Mucosa of rectum (tissue), 2 donors: ENCODE measurements around the gene TBC1D9B.

Experiments
- H3K27ac ChIP-seq, 2 donors: one replicate each; pipeline ENCODE4 v1.7.0; 2013; ENCODE audit warnings: inconsistent platforms in 2 of 2, low read depth in 2 of 2, low read length in 2 of 2
- H3K27me3 ChIP-seq, 2 donors: one replicate each; pipeline ENCODE4 v1.7.0; 2013; ENCODE audit warnings: low read length in 2 of 2; ENCODE audit not compliant: control insufficient read depth in 2 of 2, insufficient read depth in 2 of 2
- H3K36me3 ChIP-seq, 2 donors: one replicate each; pipeline ENCODE4 v1.7.0; 2013; ENCODE audit warnings: low read length in 2 of 2; ENCODE audit not compliant: control insufficient read depth in 2 of 2, insufficient read depth in 2 of 2
- H3K4me1 ChIP-seq, 2 donors: one replicate each; pipeline ENCODE4 v1.7.0; 2013; ENCODE audit warnings: low read length in 2 of 2, mild to moderate bottlenecking in 1 of 2; ENCODE audit not compliant: control insufficient read depth in 2 of 2, insufficient read depth in 2 of 2
- H3K4me3 ChIP-seq, 2 donors: one replicate each; pipeline ENCODE4 v1.7.0; 2013; ENCODE audit warnings: low read length in 2 of 2
- H3K9ac ChIP-seq, 2 donors: one replicate each; pipeline ENCODE4 v1.7.0; 2013; ENCODE audit warnings: low read length in 2 of 2, low read depth in 1 of 2, mild to moderate bottlenecking in 1 of 2
- H3K9me3 ChIP-seq, 2 donors: one replicate each; pipeline ENCODE4 v1.7.0; 2013; ENCODE audit warnings: low read length in 2 of 2; ENCODE audit not compliant: control insufficient read depth in 2 of 2
- donor health status: healthy.
- donor health status: Normal muscosa, but diverticular disease.

The TBC1D9B gene

DNA sequence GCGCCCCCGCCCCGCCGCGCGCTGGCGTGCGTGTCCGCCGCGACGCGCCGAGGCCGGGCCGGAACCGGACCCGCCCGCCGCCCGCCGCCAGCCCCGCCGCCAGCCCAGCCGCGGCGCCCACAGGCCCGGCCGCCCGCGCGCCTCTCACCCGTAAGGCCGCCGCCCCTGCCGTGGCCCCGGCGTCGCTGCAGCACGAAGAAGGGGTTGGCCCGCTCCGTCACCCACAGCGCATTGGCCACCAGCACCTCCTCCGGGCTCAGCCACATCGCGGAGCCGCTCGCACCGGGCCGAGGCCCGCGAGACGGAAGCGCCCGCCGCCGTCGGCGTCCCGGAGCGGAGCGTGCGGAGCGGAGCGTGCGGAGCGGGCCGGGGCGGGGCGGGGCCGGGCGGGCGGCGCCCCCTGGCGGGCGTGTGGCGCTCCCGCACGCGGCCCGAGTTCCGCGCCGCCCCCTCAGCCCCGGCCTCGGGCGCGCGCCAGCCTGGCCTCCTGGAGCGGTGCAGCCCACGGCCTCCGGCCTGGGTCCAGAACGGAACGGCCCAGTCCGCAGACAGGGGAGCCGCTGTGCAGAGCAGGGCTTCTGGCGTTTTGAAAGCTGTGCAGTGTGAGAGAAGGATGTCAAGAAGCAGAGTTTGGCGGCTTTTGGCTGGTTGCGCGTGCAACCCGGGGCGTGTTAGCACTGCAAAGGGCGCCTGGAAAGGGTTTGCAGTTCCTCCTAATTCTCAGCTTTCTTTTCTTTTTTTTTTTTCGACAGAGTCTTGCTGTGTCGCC lies at the start of gene TBC1D9B:
TBC1D9B (minus strand) TSS at position 342 of the 769 bp plus-strand sequence; CDS start at position 266, 76 bp downstream.
- Histone ChIP-seq H3K9me3 (no peaks in the 10 kb centered on the region), H3K4me1 (peaks cover 13 to 17% of the 10 kb centered on the region in 2 donors), H3K36me3 (peaks cover 15 to 17% of the 10 kb centered on the region in 2 donors), H3K4me3 (peak within 1 kb of the TSS; percentile 73 to 82), H3K9ac (peak within 1 kb of the TSS; percentile 67 to 70), H3K27ac (peak within 1 kb of the TSS; percentile 59 to 65), H3K27me3 (no peaks in the 10 kb centered on the region)

DNA sequence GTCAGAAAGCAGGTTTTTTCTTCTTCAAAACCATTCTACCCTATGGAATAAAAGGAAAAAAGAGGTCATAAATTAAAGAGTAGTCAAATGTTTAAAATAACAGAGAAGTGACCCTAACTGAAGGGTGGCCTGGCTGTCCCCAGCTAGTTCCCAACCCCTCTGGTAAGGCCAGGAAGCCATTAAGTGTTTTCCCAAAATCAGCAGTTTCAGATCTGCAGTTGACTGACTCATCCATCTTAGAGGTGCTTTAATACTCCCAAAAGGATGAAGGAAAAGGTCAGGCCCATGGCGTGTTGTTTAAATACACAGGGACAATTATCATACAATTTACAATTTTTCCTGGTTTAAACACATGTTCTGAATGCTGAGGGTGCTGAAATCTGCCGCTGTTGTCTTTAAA lies 47.9 kb upstream of the TBC1D9B start:
- peaks cover 0 to 7% of the 10 kb centered on the region in 2 donors for H3K36me3 ChIP-seq
- H3K27me3 ChIP-seq: no peaks in the 10 kb centered on the region
- H3K9ac ChIP-seq: no peak overlapping the region
- H3K27ac ChIP-seq: no peak overlapping the region
- no peak overlapping the region for H3K4me3 ChIP-seq
- no peaks in the 10 kb centered on the region for H3K4me1 ChIP-seq
- H3K9me3 ChIP-seq: no peaks in the 10 kb centered on the region

DNA sequence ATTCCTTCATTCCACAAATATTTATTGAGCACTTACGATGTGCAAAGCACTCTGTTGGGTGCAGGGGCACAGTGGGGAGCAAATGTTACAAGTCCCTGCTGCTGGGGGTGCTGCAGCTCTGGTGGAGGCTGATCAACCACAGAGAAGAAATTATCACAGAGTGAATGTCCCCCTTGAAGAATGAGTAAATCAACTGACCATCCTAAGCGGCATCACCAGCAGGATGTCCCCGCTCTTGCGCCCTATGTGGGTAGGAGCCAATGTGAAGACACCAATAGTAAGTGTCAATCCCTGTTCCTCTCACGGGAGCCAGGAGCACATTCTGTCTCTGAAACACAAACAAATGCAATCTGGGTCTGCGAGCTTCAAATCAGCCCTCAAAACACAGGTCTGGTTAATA lies 47.4 kb upstream of the TBC1D9B start:
- Histone ChIP-seq H3K36me3 (peaks cover 0 to 7% of the 10 kb centered on the region in 2 donors), H3K9ac (no peak overlapping the region), H3K4me1 (no peaks in the 10 kb centered on the region), H3K9me3 (no peaks in the 10 kb centered on the region), H3K27ac (no peak overlapping the region), H3K4me3 (no peak overlapping the region), H3K27me3 (no peaks in the 10 kb centered on the region)

DNA sequence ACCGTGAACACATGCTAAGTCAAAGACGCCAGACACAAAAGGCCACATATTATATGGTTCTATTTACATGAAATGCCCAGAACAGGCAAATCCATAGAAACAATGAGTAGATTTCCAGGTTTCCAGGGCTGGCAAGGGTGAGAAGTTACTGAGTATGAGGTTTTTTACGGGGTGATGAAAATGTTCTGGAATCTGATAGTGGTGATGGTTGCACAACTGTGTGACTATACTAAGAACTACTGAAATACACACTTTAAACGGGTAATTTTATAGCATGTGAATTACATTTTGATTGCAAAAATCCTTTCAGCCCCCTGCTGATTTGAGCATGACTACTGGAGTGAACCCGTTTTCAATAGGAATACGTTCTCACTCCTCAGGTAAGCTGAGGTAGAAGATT lies 46.7 kb upstream of the TBC1D9B start:
- no peak overlapping the region for H3K9ac ChIP-seq
- no peak overlapping the region for H3K4me3 ChIP-seq
- no peaks in the 10 kb centered on the region for H3K27me3 ChIP-seq
- peaks cover 0 to 7% of the 10 kb centered on the region in 2 donors for H3K36me3 ChIP-seq
- H3K9me3 ChIP-seq: no peaks in the 10 kb centered on the region
- H3K4me1 ChIP-seq: no peaks in the 10 kb centered on the region
- no peak overlapping the region for H3K27ac ChIP-seq

DNA sequence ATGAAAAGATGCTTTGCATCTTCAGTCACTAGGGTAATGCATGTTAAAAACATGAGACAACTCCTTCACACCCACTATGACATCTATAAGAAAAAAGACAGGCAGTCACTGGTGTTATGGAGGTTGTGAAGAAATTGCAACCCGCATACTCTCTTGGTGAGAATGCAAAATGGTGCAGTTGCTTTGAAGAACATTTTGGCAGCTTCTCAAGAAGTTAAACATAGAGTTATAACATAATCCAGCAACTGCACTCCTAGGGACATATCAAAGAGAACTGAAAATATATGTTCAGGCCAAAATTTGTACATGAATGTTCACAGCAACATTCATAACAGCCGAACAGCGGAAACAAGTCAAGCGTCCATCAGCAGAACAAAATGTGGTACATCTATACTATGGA lies 46.3 kb upstream of the TBC1D9B start:
- H3K4me1 ChIP-seq: no peaks in the 10 kb centered on the region
- no peak overlapping the region for H3K9ac ChIP-seq
- no peak overlapping the region for H3K4me3 ChIP-seq
- no peaks in the 10 kb centered on the region for H3K27me3 ChIP-seq
- peaks cover 0 to 7% of the 10 kb centered on the region in 2 donors for H3K36me3 ChIP-seq
- H3K27ac ChIP-seq: no peak overlapping the region
- no peaks in the 10 kb centered on the region for H3K9me3 ChIP-seq

DNA sequence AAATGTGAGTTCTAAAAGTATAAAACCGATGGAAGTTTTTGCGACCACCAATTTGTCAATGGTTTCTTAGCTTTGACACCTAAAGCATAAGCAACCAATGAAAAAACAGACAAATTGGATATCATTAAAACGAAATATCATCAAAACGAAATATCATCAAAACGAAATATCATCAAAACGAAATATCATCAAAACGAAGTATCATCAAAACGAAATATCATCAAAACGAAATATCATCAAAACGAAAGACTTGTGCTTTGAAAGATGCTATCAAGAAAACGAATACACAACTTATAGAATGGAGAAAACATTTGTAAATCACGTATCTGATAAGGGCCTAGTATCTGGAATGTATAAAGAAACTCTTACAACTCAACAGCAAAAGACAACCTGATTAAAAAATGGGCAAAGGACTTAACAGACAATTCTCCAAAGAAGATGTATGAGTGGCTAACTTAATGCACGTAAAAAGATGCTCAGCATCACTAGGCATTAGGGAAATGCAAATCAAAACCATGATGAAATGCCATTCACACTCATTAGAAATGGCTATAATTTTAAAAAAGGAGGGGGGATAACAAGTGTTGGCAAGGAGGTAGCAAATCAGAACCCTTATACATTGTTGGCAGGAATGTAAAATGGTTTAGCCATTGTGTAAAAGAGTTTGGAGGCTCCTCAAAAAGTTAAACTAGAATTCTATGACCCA lies 29.4 kb upstream of the TBC1D9B start:
- H3K9me3 ChIP-seq: no peaks in the 10 kb centered on the region
- no peaks in the 10 kb centered on the region for H3K36me3 ChIP-seq
- H3K27ac ChIP-seq: no peak overlapping the region
- no peak overlapping the region for H3K4me3 ChIP-seq
- H3K9ac ChIP-seq: no peak overlapping the region
- no peaks in the 10 kb centered on the region for H3K27me3 ChIP-seq
- no peaks in the 10 kb centered on the region for H3K4me1 ChIP-seq

DNA sequence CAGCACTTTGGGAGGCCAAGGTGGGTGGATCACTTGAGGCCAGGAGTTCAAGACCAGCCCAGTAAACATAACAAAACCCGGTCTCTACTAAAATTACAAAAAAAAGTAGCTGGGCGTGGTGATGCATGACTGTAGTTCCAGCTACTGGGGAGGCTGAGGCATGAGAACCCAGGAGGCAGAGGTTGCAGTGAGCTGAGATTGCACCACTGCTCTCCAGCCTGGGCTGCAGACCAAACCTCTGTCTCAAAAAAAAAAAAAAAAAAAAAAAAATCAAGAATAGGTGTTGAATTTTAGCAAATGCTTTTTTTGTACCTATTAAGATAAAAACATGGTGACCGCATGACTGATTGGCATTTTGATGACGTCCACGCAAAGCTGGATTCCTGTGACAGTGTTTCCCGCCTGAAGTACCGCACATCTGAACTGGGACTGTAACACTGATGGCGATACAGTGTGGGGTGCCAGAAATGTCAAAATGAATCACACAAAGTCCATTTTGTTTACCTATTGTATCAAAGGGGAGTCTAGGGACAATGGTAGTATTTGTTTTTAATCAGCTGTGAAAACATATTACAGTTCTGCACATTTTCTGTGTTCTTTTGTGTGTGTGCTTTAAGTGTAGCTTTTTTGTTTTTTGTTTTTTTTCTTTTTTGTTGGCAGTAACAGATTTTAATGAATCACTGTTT lies 23.2 kb upstream of the TBC1D9B start:
- no peaks in the 10 kb centered on the region for H3K9me3 ChIP-seq
- H3K27ac ChIP-seq: no peak overlapping the region
- no peaks in the 10 kb centered on the region for H3K4me1 ChIP-seq
- no peak overlapping the region for H3K9ac ChIP-seq
- no peak overlapping the region for H3K4me3 ChIP-seq
- H3K36me3 ChIP-seq: no peaks in the 10 kb centered on the region
- no peaks in the 10 kb centered on the region for H3K27me3 ChIP-seq

DNA sequence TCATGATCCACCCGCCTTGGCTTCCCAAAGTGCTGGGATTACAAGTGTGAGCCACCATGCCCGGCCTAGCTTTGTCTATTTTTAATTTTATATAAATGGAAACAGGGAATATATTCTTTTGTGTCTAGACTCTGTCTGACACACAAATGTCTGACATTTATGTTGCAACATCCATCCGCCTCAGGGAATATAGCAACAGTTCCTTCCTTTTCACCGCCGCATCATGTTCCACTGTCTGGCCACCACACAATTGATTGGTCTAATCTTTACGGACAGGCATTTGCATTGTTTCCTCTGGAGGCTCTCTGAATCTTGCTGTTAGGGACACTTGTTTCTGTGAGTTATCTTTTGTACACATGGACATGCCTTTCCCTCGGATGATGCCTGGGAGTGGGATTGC lies 20.1 kb upstream of the TBC1D9B start:
- no peaks in the 10 kb centered on the region for H3K9me3 ChIP-seq
- H3K4me1 ChIP-seq: no peaks in the 10 kb centered on the region
- H3K36me3 ChIP-seq: no peaks in the 10 kb centered on the region
- H3K27ac ChIP-seq: no peak overlapping the region
- H3K27me3 ChIP-seq: no peaks in the 10 kb centered on the region
- no peak overlapping the region for H3K9ac ChIP-seq
- no peak overlapping the region for H3K4me3 ChIP-seq

DNA sequence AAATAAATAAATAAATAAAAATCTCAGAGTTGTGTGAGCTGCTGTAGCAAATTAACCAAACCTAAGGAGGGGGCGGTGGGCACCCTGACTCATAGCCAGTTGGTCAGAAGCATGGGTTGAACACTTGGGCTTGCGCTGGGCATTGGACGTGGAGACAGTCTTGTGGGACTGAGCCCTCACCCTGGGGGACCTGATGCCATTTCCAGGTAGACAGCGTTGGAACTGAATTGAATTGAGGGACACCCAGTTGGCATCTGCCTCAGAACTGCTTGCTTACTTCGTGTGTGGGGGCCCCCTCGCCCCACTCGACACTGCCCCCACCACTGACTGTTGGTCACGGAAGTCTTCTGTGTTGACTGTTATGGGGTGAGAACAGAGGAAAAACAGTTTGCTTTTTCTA lies 19.0 kb upstream of the TBC1D9B start:
- H3K9me3 ChIP-seq: no peaks in the 10 kb centered on the region
- no peak overlapping the region for H3K4me3 ChIP-seq
- H3K9ac ChIP-seq: no peak overlapping the region
- no peak overlapping the region for H3K27ac ChIP-seq
- H3K36me3 ChIP-seq: no peaks in the 10 kb centered on the region
- no peaks in the 10 kb centered on the region for H3K4me1 ChIP-seq
- H3K27me3 ChIP-seq: no peaks in the 10 kb centered on the region

DNA sequence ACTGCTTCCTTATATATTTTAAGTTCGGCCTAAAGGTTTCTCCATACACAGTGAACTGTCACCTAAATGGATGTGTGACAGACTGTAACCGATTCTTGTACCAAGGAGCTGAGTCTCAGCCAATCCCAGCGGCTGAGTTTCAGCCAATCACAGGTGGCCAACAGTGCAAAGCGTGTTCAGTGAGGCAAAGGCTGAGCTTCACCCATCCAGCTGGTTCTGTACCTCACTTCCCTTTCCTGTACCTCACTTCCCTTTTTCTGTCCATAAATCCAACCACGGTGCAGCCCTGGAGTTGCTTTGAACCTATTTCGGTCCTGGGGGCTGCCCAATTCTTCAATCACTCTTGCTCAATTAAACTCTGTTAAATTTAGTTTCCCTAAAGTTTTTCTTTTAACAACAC lies 15.7 kb upstream of the TBC1D9B start:
- Histone ChIP-seq H3K27ac (no peak overlapping the region), H3K27me3 (no peaks in the 10 kb centered on the region), H3K4me3 (no peak overlapping the region), H3K4me1 (no peaks in the 10 kb centered on the region), H3K9me3 (no peaks in the 10 kb centered on the region), H3K9ac (no peak overlapping the region), H3K36me3 (no peaks in the 10 kb centered on the region)
